ENCODE measurements around the gene TMPRSS7.
A peak's percentile ranks its signal among the peaks of the same experiment; 100 is the strongest.

The TMPRSS7 gene

DNA sequence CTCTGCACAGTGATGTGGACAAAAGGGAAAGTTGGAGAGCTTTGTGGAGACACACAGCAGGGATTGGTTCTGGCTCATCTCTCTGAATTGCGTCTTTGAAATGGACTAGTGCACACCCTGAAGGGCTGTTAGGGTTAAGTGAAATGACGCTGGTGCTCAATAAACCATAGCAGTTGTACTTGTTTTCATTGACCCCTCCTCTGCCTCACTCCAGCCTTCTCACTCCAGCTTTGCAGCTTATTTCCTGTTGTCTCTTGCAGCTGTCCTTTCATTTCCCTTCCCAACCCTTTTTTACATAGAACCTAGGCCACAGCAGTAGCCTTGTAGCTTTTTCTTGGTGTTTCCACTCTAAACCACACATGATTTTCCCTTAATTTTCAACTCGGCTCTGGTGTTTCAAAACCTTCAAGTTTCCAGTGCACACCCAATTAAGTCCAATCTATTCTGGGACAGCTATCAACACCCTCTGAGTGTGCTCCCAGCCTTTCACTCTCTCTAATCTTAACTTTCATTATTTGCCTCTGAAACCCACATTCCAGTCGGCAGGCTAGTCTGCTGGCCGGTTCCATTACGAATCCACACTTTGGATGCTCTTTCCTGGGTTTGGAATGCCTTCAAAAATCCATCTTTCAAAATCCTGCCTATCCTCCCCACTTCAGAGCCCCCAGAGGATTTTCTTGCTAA, 58.1 kb downstream of the TMPRSS7 start:
- no peaks in the 10 kb centered on the region for H3K9me3 Mint-ChIP-seq
- peaks cover 12% of the 10 kb centered on the region for H3K27me3 Mint-ChIP-seq (ENCODE audit: low read depth)
- peak overlapping the region in 2 of 3 experiments; percentile 5 to 54 for H3K4me3 Mint-ChIP-seq
- H3K27ac Mint-ChIP-seq = peak overlapping the region; percentile 48 to 76 (median 60)
- peaks cover 53% of the 10 kb centered on the region for H3K4me1 Mint-ChIP-seq
- H3K36me3 Mint-ChIP-seq (ENCODE audit: low read depth) = peaks cover 14% of the 10 kb centered on the region
- TF ChIP-seq, protein P1, sequence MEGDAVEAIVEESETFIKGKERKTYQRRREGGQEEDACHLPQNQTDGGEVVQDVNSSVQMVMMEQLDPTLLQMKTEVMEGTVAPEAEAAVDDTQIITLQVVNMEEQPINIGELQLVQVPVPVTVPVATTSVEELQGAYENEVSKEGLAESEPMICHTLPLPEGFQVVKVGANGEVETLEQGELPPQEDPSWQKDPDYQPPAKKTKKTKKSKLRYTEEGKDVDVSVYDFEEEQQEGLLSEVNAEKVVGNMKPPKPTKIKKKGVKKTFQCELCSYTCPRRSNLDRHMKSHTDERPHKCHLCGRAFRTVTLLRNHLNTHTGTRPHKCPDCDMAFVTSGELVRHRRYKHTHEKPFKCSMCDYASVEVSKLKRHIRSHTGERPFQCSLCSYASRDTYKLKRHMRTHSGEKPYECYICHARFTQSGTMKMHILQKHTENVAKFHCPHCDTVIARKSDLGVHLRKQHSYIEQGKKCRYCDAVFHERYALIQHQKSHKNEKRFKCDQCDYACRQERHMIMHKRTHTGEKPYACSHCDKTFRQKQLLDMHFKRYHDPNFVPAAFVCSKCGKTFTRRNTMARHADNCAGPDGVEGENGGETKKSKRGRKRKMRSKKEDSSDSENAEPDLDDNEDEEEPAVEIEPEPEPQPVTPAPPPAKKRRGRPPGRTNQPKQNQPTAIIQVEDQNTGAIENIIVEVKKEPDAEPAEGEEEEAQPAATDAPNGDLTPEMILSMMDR (IDR thresholded peaks at IDR 0.05; ENCODE audit: unreplicated experiment in 3 of 3) = no peak

DNA sequence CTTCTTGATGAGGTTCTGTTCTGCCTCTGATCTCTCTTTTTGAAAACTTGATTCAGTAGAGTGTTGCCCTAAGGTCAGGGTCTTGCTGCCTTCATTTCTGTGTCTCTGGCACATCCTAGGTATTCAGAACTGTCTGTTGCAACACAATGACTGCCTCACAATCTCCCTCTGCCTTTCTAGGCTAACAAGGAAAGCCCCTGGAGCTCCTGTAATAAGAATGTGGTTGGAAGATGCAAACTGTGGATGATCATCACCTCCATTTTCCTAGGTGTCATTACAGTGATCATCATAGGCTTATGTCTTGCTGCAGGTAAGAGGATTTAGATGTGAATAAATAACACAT, 58.6 kb downstream of the TMPRSS7 start:
- peaks cover 14% of the 10 kb centered on the region for H3K36me3 Mint-ChIP-seq (ENCODE audit: low read depth)
- peaks cover 7% of the 10 kb centered on the region for H3K27me3 Mint-ChIP-seq (ENCODE audit: low read depth)
- peak overlapping the region in 1 of 3 experiments; percentile 54 for H3K4me3 Mint-ChIP-seq
- H3K4me1 Mint-ChIP-seq = peaks cover 53% of the 10 kb centered on the region
- TF ChIP-seq, protein P1 (IDR thresholded peaks at IDR 0.05; ENCODE audit: unreplicated experiment in 3 of 3) = no peak
- peak overlapping the region in 2 of 3 experiments; percentile 48 to 76 for H3K27ac Mint-ChIP-seq
- no peaks in the 10 kb centered on the region for H3K9me3 Mint-ChIP-seq

DNA sequence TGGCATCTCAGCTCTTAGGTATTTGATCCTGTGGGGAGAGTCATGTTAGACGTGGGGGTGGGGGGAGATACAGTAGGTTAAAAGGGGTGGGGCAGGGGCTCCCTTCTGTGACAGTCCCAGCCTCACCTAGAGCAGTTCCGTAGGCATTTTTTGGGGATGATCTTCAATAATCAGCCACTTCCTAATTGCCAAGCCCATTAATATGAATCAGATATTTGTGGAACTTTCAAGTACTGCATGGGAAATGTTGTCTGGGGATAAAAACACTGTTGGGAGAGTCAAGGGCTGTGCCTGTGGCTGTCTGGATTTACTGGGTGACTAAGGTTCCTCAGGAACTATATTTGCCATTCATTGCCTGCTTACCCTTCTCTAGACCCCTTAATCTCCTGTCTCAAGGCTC, 61.2 kb downstream of the TMPRSS7 start:
- no peaks in the 10 kb centered on the region for H3K9me3 Mint-ChIP-seq
- H3K4me3 Mint-ChIP-seq = no peak overlapping the region
- TF ChIP-seq, protein P1 (IDR thresholded peaks at IDR 0.05; ENCODE audit: unreplicated experiment in 3 of 3) = no peak
- no peak overlapping the region for H3K27ac Mint-ChIP-seq
- H3K4me1 Mint-ChIP-seq = peaks cover 34% of the 10 kb centered on the region
- H3K27me3 Mint-ChIP-seq (ENCODE audit: low read depth) = no peaks in the 10 kb centered on the region
- H3K36me3 Mint-ChIP-seq (ENCODE audit: low read depth) = peaks cover 19% of the 10 kb centered on the region

DNA sequence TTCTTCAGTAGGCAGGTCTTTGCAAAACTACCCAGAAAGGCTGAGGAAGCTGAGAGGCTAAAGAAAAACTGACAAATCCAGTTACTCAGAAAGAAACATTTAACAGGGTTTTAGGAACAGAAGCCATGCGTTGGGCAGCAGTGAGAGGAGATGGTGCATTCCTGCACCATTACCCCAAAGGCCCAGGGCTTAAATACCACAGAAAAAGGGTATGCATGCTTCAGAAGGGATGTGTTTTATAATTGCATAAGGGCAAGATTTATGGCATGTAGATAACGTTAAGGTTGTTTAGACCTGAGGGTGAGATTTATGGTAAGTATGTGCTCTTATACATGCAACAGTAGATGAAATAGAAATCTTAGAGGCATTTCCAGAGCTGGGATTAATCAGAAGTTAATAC, 61.6 kb downstream of the TMPRSS7 start:
- TF ChIP-seq, protein P1 (IDR thresholded peaks at IDR 0.05; ENCODE audit: unreplicated experiment in 3 of 3) = no peak
- H3K9me3 Mint-ChIP-seq = no peaks in the 10 kb centered on the region
- peaks cover 29% of the 10 kb centered on the region for H3K4me1 Mint-ChIP-seq
- H3K27ac Mint-ChIP-seq = no peak overlapping the region
- no peaks in the 10 kb centered on the region for H3K27me3 Mint-ChIP-seq (ENCODE audit: low read depth)
- H3K4me3 Mint-ChIP-seq = no peak overlapping the region
- H3K36me3 Mint-ChIP-seq (ENCODE audit: low read depth) = peaks cover 19% of the 10 kb centered on the region

DNA sequence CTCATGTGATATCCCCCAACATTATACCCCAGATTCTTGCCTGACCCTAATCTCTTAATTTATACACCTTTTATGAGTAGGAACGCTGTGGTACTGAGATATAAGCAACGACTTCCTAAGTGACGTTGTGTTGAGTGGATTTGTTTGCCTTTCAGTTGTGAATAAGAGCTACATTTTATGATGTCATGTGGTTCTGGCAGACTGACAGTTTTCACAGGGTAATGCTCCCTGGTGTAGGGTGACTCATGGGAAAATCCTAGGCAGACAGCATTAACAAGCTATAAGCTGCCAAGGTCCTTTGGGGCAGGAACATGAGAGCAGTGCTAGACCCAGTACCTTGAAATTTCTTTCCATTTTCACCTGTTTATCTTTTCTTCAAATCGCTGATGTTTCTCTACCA, 62.8 kb downstream of the TMPRSS7 start:
- H3K9me3 Mint-ChIP-seq = no peaks in the 10 kb centered on the region
- H3K36me3 Mint-ChIP-seq (ENCODE audit: low read depth) = peaks cover 19% of the 10 kb centered on the region
- no peak overlapping the region for H3K27ac Mint-ChIP-seq
- H3K4me3 Mint-ChIP-seq = no peak overlapping the region
- TF ChIP-seq, protein P1 (IDR thresholded peaks at IDR 0.05; ENCODE audit: unreplicated experiment in 3 of 3) = no peak
- H3K4me1 Mint-ChIP-seq = peaks cover 23% of the 10 kb centered on the region
- H3K27me3 Mint-ChIP-seq (ENCODE audit: low read depth) = no peaks in the 10 kb centered on the region

DNA sequence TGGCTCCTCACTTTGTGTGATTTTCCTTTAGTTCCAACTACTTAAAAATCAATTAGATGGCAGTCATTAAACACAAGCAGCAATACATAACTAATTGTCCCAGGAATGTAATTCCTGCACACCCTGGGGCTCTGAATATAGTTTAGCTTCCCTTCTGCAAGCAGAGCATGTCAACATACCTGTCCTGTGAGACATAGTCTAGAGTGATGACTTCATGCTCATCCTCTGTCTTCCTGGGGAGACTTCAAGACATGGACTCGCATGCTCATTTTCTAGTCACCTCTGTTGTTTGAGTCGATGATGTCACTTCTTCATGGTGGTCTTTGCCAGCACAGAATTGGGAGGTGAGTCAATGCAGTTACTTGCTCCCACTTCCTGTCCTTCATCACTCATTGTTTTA, 67.4 kb downstream of the TMPRSS7 start:
- Mint-ChIP-seq H3K27me3 (ENCODE audit: low read depth) (no peaks in the 10 kb centered on the region), H3K27ac (peak overlapping the region in 1 of 3 experiments; percentile 45), H3K9me3 (no peaks in the 10 kb centered on the region), H3K4me1 (peaks cover 11% of the 10 kb centered on the region), H3K36me3 (ENCODE audit: low read depth) (peaks cover 9% of the 10 kb centered on the region), H3K4me3 (no peak overlapping the region)
- TF ChIP-seq, protein P1 (IDR thresholded peaks at IDR 0.05; ENCODE audit: unreplicated experiment in 3 of 3) = no peak
